A549 (cell line): ENCODE results near the gene POLR2E. TPM values are rescaled to one million over a fixed set of nuclear protein-coding genes. Genes with fewer than 3 reads are reported as not detected.

ENCODE experiments used
- ATAC-seq, 2 experiments: fragments of 200-7000 bp in 1 of 2; fragments of >200 bp in 1 of 2; cut with Nextera tagmentation in 1 of 2; cut with Tn5 transposase in 1 of 2; 3 replicates each; pipeline versions ENCODE4 v1.8.0 to v1.9.1; 2018 to 2020; ENCODE audit warnings: mild to moderate bottlenecking in 1 of 2, moderate library complexity in 1 of 2
- CTCF ChIA-PET: fragments of 300-600 bp; sonication (Branson Sonifier 250); formaldehyde crosslinking; extraction: SDS; loops from one replicate; lab custom pipeline; 2021; ENCODE audit warnings: antibody characterized with exemption, inconsistent platforms; lab: Yijun Ruan, JAX
- POLR2A ChIA-PET: fragments of 350-600 bp; formaldehyde crosslinking; extraction: SDS; loops from one replicate; lab custom pipeline; 2021; ENCODE audit warnings: antibody characterized with exemption, inconsistent platforms; lab: Yijun Ruan, JAX
- DNase-seq, 2 experiments: peaks; one replicate each; pipeline versions ENCODE4 v3.0.0 to v3.0.0-alpha.2; 2011 to 2016; ENCODE audit warnings: low read depth in 1 of 2, low spot score in 1 of 2
- FAIRE-seq: peaks from 2 replicates; lab custom pipeline; 2011; peaks lifted over from hg19 to GRCh38; lab: Jason Lieb, UNC
- H3K27ac ChIP-seq, 2 experiments: fragments of >200 bp; sonication (Bioruptor Twin); formaldehyde crosslinking; 3 replicates each; pipeline ENCODE4 v1.5.1; 2016 to 2017
- H3K4me1 ChIP-seq: fragments of >200 bp; sonication (Bioruptor Twin); formaldehyde crosslinking; 3 replicates; pipeline ENCODE4 v1.6.1; 2016
- H3K4me2 ChIP-seq: fragments of >200 bp; sonication (Bioruptor Twin); formaldehyde crosslinking; 3 replicates; pipeline ENCODE4 v1.6.1; 2016
- H3K4me3 ChIP-seq: fragments of >200 bp; sonication (Bioruptor Twin); formaldehyde crosslinking; 3 replicates; pipeline ENCODE4 v1.5.1; 2016
- H3K9me3 ChIP-seq: fragments of >200 bp; sonication (Bioruptor Twin); formaldehyde crosslinking; 3 replicates; pipeline ENCODE4 v1.6.1; 2016
- ATOH8 ChIP-seq: fragments of 250-450 bp; sonication (Bioruptor Pico); IDR thresholded peaks from 2 replicates; pipeline ENCODE4 v1.5.0; 2020; ENCODE audit warnings: low read depth, mild to moderate bottlenecking, moderate library complexity
- CBX8 ChIP-seq: fragments of 200-600 bp; sonication (generic); IDR thresholded peaks from 2 replicates; pipeline ENCODE4 v1.6.1; 2016
- CEBPB ChIP-seq, 2 experiments: fragments of >200 bp in 1 of 2; sonication (Bioruptor Twin) in 1 of 2; formaldehyde crosslinking in 1 of 2; IDR thresholded peaks; 2 replicates each; pipeline ENCODE4 v1.6.1; 2012 to 2016
- CTCF ChIP-seq: fragments of >200 bp; sonication (Bioruptor Twin); formaldehyde crosslinking; IDR thresholded peaks from 3 replicates; pipeline ENCODE4 v1.5.1; 2016
- E2F6 ChIP-seq: IDR thresholded peaks from 2 replicates; pipeline ENCODE4 v1.6.1; 2012; ENCODE audit warnings: low read depth, borderline replicate concordance
- EHMT2 ChIP-seq: fragments of 200-600 bp; sonication (generic); IDR thresholded peaks from 2 replicates; pipeline ENCODE4 v1.6.1; 2016; ENCODE audit warnings: antibody characterized with exemption, low read depth, mild to moderate bottlenecking, moderate library complexity
- EP300 ChIP-seq, 2 experiments: fragments of >200 bp; sonication (Bioruptor Twin); formaldehyde crosslinking; IDR thresholded peaks; 2 replicates in 1 of 2; 3 replicates in 1 of 2; pipeline ENCODE4 v1.6.1; 2016 to 2017
- FOSL2 ChIP-seq, 2 experiments: fragments of 450-650 bp in 1 of 2; fragments of >200 bp in 1 of 2; sonication (Bioruptor Twin) in 1 of 2; formaldehyde crosslinking; IDR thresholded peaks; 2 replicates each; pipeline versions ENCODE4 v1.5.0 to v1.6.1; 2016 to 2020; ENCODE audit warnings: mild to moderate bottlenecking in 1 of 2, moderate library complexity in 1 of 2
- HDAC2 ChIP-seq: fragments of 200-600 bp; sonication (generic); IDR thresholded peaks from 2 replicates; pipeline ENCODE4 v1.6.1; 2016
- HOXB13 ChIP-seq: fragments of 250-450 bp; sonication (Bioruptor Pico); IDR thresholded peaks from 2 replicates; pipeline ENCODE4 v1.5.0; 2020; ENCODE audit warnings: low read depth, mild to moderate bottlenecking, moderate library complexity
- HOXB5 ChIP-seq: fragments of 250-450 bp; sonication (Bioruptor Pico); IDR thresholded peaks from 2 replicates; pipeline ENCODE4 v1.5.0; 2020; ENCODE audit warnings: mild to moderate bottlenecking, moderate library complexity
- JUN ChIP-seq, 2 experiments: fragments of >200 bp; sonication (Bioruptor Twin); formaldehyde crosslinking; IDR thresholded peaks; 2 replicates in 1 of 2; 3 replicates in 1 of 2; pipeline ENCODE4 v1.6.1; 2016 to 2017
- JUNB ChIP-seq: fragments of >200 bp; sonication (Bioruptor Twin); formaldehyde crosslinking; IDR thresholded peaks from 2 replicates; pipeline ENCODE4 v1.6.1; 2016
- KDM1A ChIP-seq: fragments of 200-600 bp; sonication (generic); IDR thresholded peaks from 2 replicates; pipeline ENCODE4 v1.6.1; 2016; ENCODE audit warnings: low read depth, mild to moderate bottlenecking
- MAX ChIP-seq: IDR thresholded peaks from 2 replicates; pipeline ENCODE4 v1.6.1; 2012
- MAZ ChIP-seq: fragments of 150-350 bp; IDR thresholded peaks from 2 replicates; pipeline ENCODE4 v1.6.1; 2014; ENCODE audit warnings: antibody characterized with exemption, low read depth, low read length, borderline replicate concordance
- NPAS2 ChIP-seq: fragments of 250-450 bp; sonication (Bioruptor Pico); IDR thresholded peaks from 2 replicates; pipeline ENCODE4 v1.8.0; 2022; ENCODE audit warnings: mild to moderate bottlenecking, moderate library complexity, borderline replicate concordance
- PBX3 ChIP-seq: IDR thresholded peaks from 2 replicates; pipeline ENCODE4 v1.6.1; 2012
- POLR2A ChIP-seq: IDR thresholded peaks from 2 replicates; pipeline ENCODE4 v1.6.1; 2012; ENCODE audit warnings: mild to moderate bottlenecking, low read length
- RAD21 ChIP-seq, 2 experiments: fragments of >200 bp in 1 of 2; sonication (Bioruptor Twin) in 1 of 2; formaldehyde crosslinking in 1 of 2; IDR thresholded peaks in 1 of 2; conservative IDR thresholded peaks in 1 of 2; 2 replicates in 1 of 2; 3 replicates in 1 of 2; pipeline ENCODE4 v1.6.1; 2012 to 2018; ENCODE audit warnings: inconsistent platforms in 1 of 2
- SMC3 ChIP-seq: fragments of >200 bp; sonication (Bioruptor Twin); formaldehyde crosslinking; IDR thresholded peaks from 3 replicates; pipeline ENCODE4 v1.6.1; 2018; ENCODE audit warnings: inconsistent platforms
- USF2 ChIP-seq: fragments of 450-650 bp; IDR thresholded peaks from 2 replicates; pipeline ENCODE4 v1.6.1; 2014; ENCODE audit warnings: antibody characterized with exemption
- WGBS: methylation state at CpG from one replicate; pipeline ENCODE4 v1.1.6; 2017; ENCODE audit errors: missing lambda C conversion rate; 5-methylcytosine and 5-hydroxymethylcytosine counted together
- polyA plus RNA-seq, 4 experiments: library from polyadenylated mRNA; depleted of rRNA in 3 of 4; stranded (reverse); fragments of >200 nt; fragmentation: RNase III in 1 of 4; extraction: RNeasy Plus Mini Kit Qiagen cat#74134 plus additional on column Dnase treatment in 1 of 4; gene quantifications; 2 replicates in 3 of 4; 3 replicates in 1 of 4; pipeline ENCODE4 v1.2.3, GENCODE V29; 2011 to 2017

The POLR2E gene
- polyA plus RNA-seq, 2 of the 4 experiments (the other 2 are of a cell fraction) = 99.6 to 172 TPM

DNA sequence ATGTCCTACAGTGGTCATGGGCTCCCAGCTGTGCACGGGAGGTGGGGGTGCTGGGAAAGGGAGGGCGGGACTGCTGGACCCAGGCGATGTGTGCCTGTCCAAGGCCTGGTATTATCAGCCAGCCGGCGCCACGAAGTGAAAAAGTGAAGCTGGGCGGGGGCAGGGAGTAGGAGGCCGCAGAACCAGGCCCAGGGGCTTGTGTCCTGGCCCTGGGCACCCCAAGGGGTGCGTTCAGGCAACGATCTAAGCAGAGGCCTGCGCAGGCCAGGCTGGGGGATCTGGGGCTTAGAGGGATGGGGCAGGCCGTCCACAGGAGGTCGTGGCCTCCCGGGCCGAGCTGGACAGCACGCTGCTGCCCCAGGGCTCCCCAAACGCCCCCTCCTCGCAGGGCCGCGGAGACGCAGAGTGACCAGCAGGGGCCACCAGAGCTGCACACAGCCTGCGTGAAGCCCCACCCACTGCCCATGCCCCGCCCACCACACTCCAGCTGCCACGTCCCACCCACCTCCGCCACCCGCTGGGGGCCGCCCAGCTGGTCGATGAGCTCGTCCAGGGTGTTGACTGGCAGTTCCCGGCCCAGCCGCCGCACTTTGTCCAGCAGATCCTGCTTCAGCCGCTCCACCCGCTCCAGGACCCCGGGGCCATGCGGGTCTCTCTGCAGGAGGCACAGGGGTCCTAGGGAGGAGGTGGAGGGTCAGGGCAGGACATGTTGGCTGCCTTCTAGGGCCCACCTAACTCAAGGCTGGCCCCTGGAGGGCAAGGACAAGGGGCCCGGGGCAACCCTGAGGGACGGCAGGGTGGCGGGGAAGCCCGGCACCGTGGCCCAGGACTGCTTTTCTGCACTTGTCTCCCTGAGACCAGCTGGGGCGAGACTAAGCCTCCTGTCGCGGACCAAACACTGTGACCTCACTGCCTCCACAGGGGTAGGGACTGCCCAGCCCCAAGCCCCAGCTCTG is 18.1 kb upstream of the POLR2E start:
- 51% methylated on average over 10 of the region's 44 CpGs for WGBS
- DNase-seq (peak; percentile 72 to 91), ATAC-seq (peak; percentile 42 to 74)
- peak overlapping the region; percentile 55 to 84; a peak in 5 of 6 replicates for H3K27ac ChIP-seq
- H3K9me3 ChIP-seq = no peaks in the 10 kb centered on the region
- CTCF ChIA-PET = interaction anchor here (0.6 to 2.8 kb wide), 42 partner anchors 8 to 128 kb away, joined by 3 to 29 read pairs (median 5); partner anchors contain the start of genes ABCA7, ARHGAP45, ATP5F1D and SBNO2
- no peak overlapping the region for H3K4me3 ChIP-seq
- peak; percentile 66 to 88 for TF ChIP-seq RAD21 (conservative IDR thresholded peaks at IDR 0.05 in 1 of 2, IDR thresholded peaks at IDR 0.05 in 1 of 2)
- TF ChIP-seq ATOH8 = no peak
- TF ChIP-seq CTCF = peak; percentile 70
- TF ChIP-seq CBX8 = no peak
- TF ChIP-seq HDAC2 = no peak
- TF ChIP-seq JUNB = no peak
- TF ChIP-seq EHMT2 = no peak
- TF ChIP-seq KDM1A = no peak
- TF ChIP-seq SMC3 = peak; percentile 89
- 0 out of 2 replicates have a peak, but pooled peaks have one; percentile 13 for TF ChIP-seq MAX
- TF ChIP-seq MAZ = no peak
- peak; percentile 79 for TF ChIP-seq PBX3
- no peak for TF ChIP-seq FOSL2 (IDR thresholded peaks at IDR 0.05)
- no peak for TF ChIP-seq FOSL2 (CRISPR knock-in tag; IDR thresholded peaks at IDR 0.05)
- TF ChIP-seq, all 56 proteins: peak for 5
- Histone ChIP-seq H3K4me1 (peaks cover 26% of the 10 kb centered on the region), H3K4me2 (peak overlapping the region; percentile 51; the same call in 2 of the 3 replicates)
- POLR2A ChIA-PET = interaction anchor here (0.6 to 1.5 kb wide), 3 partner anchors 8 to 10 kb away, joined by 3 to 4 read pairs (median 3); partner anchors contain the start of gene GPX4
- no peak for FAIRE-seq

GRCh38 chr19:1112268-1113029 is 17.3 kb upstream of the POLR2E start:
- no peaks in the 10 kb centered on the region for H3K9me3 ChIP-seq
- ATAC-seq (peak; percentile 1 to 16; a peak in 3 of 6 replicates), FAIRE-seq (no peak), DNase-seq (no peak)
- H3K27ac ChIP-seq = peak overlapping the region in 1 of 2 experiments; percentile 84; a peak in 5 of 6 replicates
- no peak; a peak in 1 of 5 replicates for TF ChIP-seq JUN (IDR thresholded peaks at IDR 0.05)
- TF ChIP-seq NPAS2 = no peak
- no peak for TF ChIP-seq USF2
- no peak for TF ChIP-seq EHMT2
- no peak for TF ChIP-seq CEBPB (IDR thresholded peaks at IDR 0.05)
- TF ChIP-seq HOXB5 (CRISPR knock-in tag) = no peak
- TF ChIP-seq RAD21 (conservative IDR thresholded peaks at IDR 0.05 in 1 of 2, IDR thresholded peaks at IDR 0.05 in 1 of 2) = no peak
- TF ChIP-seq POLR2A = no peak
- no peak for TF ChIP-seq EP300 (IDR thresholded peaks at IDR 0.05)
- TF ChIP-seq CBX8 = no peak
- TF ChIP-seq HOXB13 = no peak
- TF ChIP-seq E2F6 = no peak
- ChIA-PET CTCF (interaction anchor here (0.8 to 2.8 kb wide), 35 partner anchors 9 to 141 kb away, joined by 3 to 29 read pairs (median 6); partner anchors contain the start of genes ATP5F1D and SBNO2), POLR2A (interaction anchor here (1.5 kb wide), 1 partner anchor 8 kb away, joined by 4 read pairs; the partner anchor contains the start of gene GPX4)
- no peak overlapping the region for H3K4me2 ChIP-seq
- H3K4me1 ChIP-seq = peaks cover 32% of the 10 kb centered on the region
- 87% methylated on average over 27 of the region's 71 CpGs for WGBS
- H3K4me3 ChIP-seq = no peak overlapping the region
